ENCODE measurements around the gene HMGCL.

DNA sequence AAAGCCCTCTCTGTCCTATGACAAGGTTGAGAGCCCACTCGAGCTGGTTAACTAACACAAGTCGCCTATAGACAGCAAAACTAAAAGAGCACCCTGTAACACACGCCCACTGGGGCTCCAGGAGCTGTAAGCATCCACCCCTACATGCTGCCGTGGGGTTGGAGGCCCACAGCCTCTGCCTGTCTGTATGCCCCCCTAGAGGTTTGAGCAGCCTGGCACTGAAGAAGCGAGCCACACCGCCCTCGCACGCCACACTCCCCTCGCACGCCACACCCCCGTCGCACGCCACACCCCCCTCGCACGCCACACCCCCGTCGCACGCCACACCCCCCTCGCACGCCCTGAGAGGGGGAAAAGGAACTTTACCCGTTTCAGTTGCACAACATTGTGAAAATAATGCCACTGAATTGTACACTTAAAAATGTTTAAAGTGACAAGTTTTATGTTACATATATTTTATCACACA lies 13.2 kb upstream of the HMGCL start:
- TF ChIP-seq EZH2 (IDR thresholded peaks at IDR 0.05) = no peak
- TF ChIP-seq, protein P1, sequence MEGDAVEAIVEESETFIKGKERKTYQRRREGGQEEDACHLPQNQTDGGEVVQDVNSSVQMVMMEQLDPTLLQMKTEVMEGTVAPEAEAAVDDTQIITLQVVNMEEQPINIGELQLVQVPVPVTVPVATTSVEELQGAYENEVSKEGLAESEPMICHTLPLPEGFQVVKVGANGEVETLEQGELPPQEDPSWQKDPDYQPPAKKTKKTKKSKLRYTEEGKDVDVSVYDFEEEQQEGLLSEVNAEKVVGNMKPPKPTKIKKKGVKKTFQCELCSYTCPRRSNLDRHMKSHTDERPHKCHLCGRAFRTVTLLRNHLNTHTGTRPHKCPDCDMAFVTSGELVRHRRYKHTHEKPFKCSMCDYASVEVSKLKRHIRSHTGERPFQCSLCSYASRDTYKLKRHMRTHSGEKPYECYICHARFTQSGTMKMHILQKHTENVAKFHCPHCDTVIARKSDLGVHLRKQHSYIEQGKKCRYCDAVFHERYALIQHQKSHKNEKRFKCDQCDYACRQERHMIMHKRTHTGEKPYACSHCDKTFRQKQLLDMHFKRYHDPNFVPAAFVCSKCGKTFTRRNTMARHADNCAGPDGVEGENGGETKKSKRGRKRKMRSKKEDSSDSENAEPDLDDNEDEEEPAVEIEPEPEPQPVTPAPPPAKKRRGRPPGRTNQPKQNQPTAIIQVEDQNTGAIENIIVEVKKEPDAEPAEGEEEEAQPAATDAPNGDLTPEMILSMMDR (IDR thresholded peaks at IDR 0.05) = no peak

Data from neural progenitor cell (in vitro differentiated cells).